ENCODE results near the gene ZNF385A.

DNA sequence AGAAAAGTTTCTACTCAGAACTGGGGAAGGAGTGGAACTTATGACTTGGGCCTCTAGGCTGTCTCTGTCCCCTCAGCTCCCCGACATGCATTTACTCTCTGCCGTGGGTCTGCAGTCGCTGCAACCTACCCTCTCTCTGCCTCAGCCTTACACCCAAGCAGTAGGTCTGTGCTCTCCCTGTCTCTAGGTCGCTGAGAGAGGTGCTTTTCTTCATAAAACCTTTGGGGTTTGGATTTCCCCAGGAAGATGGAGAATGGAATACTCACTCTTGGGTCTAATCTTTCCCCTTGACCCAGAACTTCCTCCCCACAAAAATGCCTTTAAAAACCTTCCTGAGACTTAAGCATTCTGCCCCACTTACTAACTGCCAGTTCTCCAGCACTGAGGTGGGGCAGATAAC, 33.2 kb downstream of the ZNF385A start:
- TF ChIP-seq, protein P1, sequence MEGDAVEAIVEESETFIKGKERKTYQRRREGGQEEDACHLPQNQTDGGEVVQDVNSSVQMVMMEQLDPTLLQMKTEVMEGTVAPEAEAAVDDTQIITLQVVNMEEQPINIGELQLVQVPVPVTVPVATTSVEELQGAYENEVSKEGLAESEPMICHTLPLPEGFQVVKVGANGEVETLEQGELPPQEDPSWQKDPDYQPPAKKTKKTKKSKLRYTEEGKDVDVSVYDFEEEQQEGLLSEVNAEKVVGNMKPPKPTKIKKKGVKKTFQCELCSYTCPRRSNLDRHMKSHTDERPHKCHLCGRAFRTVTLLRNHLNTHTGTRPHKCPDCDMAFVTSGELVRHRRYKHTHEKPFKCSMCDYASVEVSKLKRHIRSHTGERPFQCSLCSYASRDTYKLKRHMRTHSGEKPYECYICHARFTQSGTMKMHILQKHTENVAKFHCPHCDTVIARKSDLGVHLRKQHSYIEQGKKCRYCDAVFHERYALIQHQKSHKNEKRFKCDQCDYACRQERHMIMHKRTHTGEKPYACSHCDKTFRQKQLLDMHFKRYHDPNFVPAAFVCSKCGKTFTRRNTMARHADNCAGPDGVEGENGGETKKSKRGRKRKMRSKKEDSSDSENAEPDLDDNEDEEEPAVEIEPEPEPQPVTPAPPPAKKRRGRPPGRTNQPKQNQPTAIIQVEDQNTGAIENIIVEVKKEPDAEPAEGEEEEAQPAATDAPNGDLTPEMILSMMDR (CRISPR knock-in tag; IDR thresholded peaks at IDR 0.05) = no peak
- no peak for TF ChIP-seq NR2F1 (CRISPR knock-in tag; IDR thresholded peaks at IDR 0.05)
- no peak for TF ChIP-seq ZNF749 (CRISPR knock-in tag; IDR thresholded peaks at IDR 0.05; ENCODE audit: borderline replicate concordance)
- TF ChIP-seq NR3C1 (CRISPR knock-in tag; IDR thresholded peaks at IDR 0.05) = no peak
- TF ChIP-seq MTF1 (CRISPR knock-in tag; IDR thresholded peaks at IDR 0.05) = no peak
- TF ChIP-seq ZNF777 (CRISPR knock-in tag; IDR thresholded peaks at IDR 0.05) = no peak
- no peak for TF ChIP-seq NRL (CRISPR knock-in tag; IDR thresholded peaks at IDR 0.05; ENCODE audit: borderline replicate concordance)

All from HepG2 (cell line).